SK-N-MC (cell line): ENCODE results near the gene CHIC2.

Experiments used
- EZH2 ChIP-seq: fragments of 200-600 bp; sonication (generic); IDR thresholded peaks from one replicate; pipeline ENCODE4 v1.6.1; 2017; ENCODE audit warnings: antibody characterized with exemption
- POLR2AphosphoS5 ChIP-seq: IDR thresholded peaks from 2 replicates; pipeline ENCODE4 v1.6.1; 2012; ENCODE audit warnings: mild to moderate bottlenecking, low read depth, low read length, borderline replicate concordance

DNA sequence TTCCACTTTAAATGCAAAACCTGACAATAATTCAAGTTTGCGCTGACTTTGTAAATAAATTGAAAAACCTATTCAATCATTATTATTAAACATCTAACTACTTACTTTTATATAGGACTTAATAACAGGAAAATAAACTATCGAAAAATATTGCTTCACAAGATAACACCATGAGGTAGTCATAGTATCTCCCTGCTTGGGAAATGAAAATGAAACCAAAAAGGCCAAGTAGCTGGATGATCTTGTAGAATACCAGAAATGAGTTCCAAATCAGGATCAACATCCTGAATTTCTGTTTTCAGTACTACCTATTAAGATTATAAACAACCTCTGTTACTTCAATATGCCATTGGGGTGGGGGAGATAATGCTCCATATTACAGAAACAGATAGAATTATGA lies 58.9 kb downstream of the CHIC2 start:
- TF ChIP-seq POLR2AphosphoS5 (no peak), EZH2 (no peak)
